AG09309 (cell line): ENCODE measurements around the gene RPP21.

Experiments
- DNase-seq: peaks from one replicate; pipeline ENCODE4 v3.0.0-alpha.2; 2010; ENCODE audit warnings: low read depth
- H3K4me3 ChIP-seq: 2 replicates; pipeline ENCODE4 v1.5.1; 2011; ENCODE audit warnings: mild to moderate bottlenecking, low read depth, low read length, moderate library complexity; ENCODE audit not compliant: control insufficient read depth
- CTCF ChIP-seq: IDR thresholded peaks from 2 replicates; pipeline ENCODE4 v1.5.1; 2011; ENCODE audit warnings: mild to moderate bottlenecking, low read depth, low read length, inconsistent platforms; ENCODE audit not compliant: insufficient read depth, control insufficient read depth; ENCODE audit errors: missing control alignments

Gene RPP21

DNA sequence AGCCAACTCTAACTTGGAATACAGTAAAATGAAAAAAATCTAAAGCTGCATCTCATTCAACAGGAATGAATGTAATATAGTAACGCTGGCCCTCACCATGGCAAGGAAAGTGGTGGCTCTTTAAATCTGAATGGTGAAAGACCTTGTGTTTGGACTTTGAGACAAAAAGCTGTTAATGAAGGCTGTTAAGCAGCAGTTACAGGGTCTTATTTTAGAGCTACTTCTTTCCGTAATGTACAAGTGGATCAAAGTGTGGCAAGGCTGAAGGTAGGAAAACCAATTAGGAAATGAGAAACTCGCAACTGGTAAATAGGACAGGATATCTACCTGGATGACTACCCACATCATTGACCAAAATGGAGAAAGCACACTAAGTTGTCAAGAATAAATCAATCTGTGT, 29.8 kb upstream of the RPP21 start:
- TF ChIP-seq CTCF, result no peak
- no peak for DNase-seq
- no peak overlapping the region for H3K4me3 ChIP-seq

GRCh38 chr6:30317913-30318589, 26.9 kb upstream of the RPP21 start:
- no peak overlapping the region for H3K4me3 ChIP-seq
- no peak for TF ChIP-seq CTCF
- no peak for DNase-seq

GRCh38 chr6:30319146-30319835, 25.7 kb upstream of the RPP21 start:
- H3K4me3 ChIP-seq, result no peak overlapping the region
- no peak for TF ChIP-seq CTCF
- no peak for DNase-seq

DNA sequence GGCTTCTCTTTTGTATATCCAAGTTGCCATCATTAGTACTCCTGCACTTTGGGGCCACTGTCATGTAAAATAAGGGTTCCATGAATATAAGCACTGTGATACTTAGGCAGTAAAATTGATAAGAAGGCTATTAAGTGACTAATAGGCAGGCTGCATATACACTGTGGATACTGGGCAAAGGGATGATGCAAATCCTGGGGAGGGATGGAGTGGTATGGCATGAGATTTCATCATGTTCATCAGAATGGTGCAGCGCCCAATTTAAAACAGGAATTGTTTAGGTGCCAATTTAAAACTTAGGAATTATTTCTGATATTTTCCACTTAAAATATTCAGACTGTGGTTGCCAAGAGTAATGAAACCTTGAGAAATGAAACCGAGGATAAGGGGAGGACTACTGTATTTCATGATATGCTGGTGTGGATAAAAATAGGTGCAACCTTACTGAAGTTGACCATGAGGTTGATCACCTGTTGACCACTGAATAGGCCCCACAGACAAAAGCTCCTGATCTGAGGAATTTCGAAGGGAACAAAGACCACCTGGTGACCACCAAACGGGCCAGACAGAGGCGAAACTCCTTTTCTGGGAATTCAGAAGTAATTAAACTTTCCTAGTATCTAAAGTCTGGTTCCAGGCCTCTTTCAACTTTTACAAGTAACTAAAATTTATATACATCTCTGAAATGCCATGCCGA, 23.1 kb upstream of the RPP21 start:
- TF ChIP-seq CTCF, result no peak
- H3K4me3 ChIP-seq, result no peak overlapping the region
- no peak for DNase-seq

GRCh38 chr6:30322527-30323501, 22.1 kb upstream of the RPP21 start:
- no peak for DNase-seq
- peak overlapping the region; percentile 6 for H3K4me3 ChIP-seq
- TF ChIP-seq CTCF, result no peak

GRCh38 chr6:30323806-30324205, 21.1 kb upstream of the RPP21 start:
- no peak overlapping the region for H3K4me3 ChIP-seq
- DNase-seq, result no peak
- no peak for TF ChIP-seq CTCF
